Skin of body (tissue), 2 donors: ENCODE measurements around the gene ZBED3. TPM values are rescaled to one million over a fixed set of nuclear protein-coding genes. Genes with fewer than 3 reads are reported as not detected.

ENCODE experiments used
- small RNA-seq: library from RNA; depleted of rRNA; stranded (forward); fragments of <200 nt; gene quantifications from one replicate; pipeline ENCODE3, GENCODE V24; 2014; ENCODE audit warnings: low replicate concordance
- total RNA-seq: library from RNA; depleted of rRNA; stranded (reverse); fragments of >200 nt; gene quantifications from one replicate; pipeline ENCODE4 v1.2.3, GENCODE V29; 2014

ZBED3 gene
- total RNA-seq, 1 donor from 2014 or later = 2.6 TPM

Small RNA genes within 50 kb of the gene (small RNA-seq; reads per million reads assigned to genes)
- 150 reads per million, percentile 97 among the genes with 10 or more reads in this experiment for gene SNORA47

Other genes starting within 250 kb of the ZBED3 start
- 0.30 TPM for gene S100Z, start 237.3 kb downstream of the ZBED3 start, total RNA-seq
- 0.20 TPM for gene CRHBP, start 134.2 kb downstream of the ZBED3 start, total RNA-seq
- gene AGGF1, start 56.9 kb downstream of the ZBED3 start, total RNA-seq = 15.9 TPM
- 5.3 TPM for gene PDE8B, start 123.4 kb upstream of the ZBED3 start, total RNA-seq